K562 (cell line): ENCODE measurements around the gene TBRG4. TPM values are rescaled to one million over a fixed set of nuclear protein-coding genes. Genes with fewer than 3 reads are reported as not detected.

Experiments
- ATAC-seq: fragments of 200-7000 bp; cut with Tn5 transposase; 3 replicates; pipeline ENCODE4 v1.9.1; 2020; ENCODE audit warnings: moderate library complexity
- BruUV-seq: library from RNA; stranded (reverse); fragments of 400-500 nt; replicated peaks from 2 replicates; lab custom pipeline; 2021; lab: Mats Ljungman, UMichigan
- CTCF ChIA-PET: fragments of 300-600 bp; formaldehyde crosslinking; extraction: SDS; loops from one replicate; lab custom pipeline; 2021; ENCODE audit warnings: low intra/inter-chr PET ratio; lab: Yijun Ruan, JAX
- POLR2A ChIA-PET: fragments of 300-600, 350-650 bp; sonication (Branson Sonifier 250); formaldehyde crosslinking; extraction: SDS; loops from one replicate; lab custom pipeline; 2021; ENCODE audit warnings: antibody characterized with exemption, inconsistent platforms; lab: Yijun Ruan, JAX
- DNase-seq, 4 experiments: peaks; one replicate each; pipeline versions ENCODE4 v3.0.0 to v3.0.0-alpha.2; 2011 to 2018; ENCODE audit warnings: low spot score in 3 of 4, mixed read lengths in 3 of 4; ENCODE audit errors: extremely low read depth in 1 of 4
- FAIRE-seq: peaks from 2 replicates; lab custom pipeline; 2011; peaks lifted over from hg19 to GRCh38; lab: Jason Lieb, UNC
- H2AFZ ChIP-seq: 2 replicates; pipeline ENCODE4 v1.6.0; 2011; ENCODE audit warnings: low read depth, low read length, control low read depth, inconsistent platforms
- H3K27ac ChIP-seq: fragments of 200-600 bp; 3 replicates; pipeline ENCODE4 v1.8.0; 2011; ENCODE audit warnings: low read depth, mild to moderate bottlenecking, control low read depth, inconsistent platforms, low read length, moderate library complexity, mixed read lengths; ENCODE audit errors: extremely low read depth
- H3K27me3 ChIP-seq, 2 experiments: fragments of 300-600 bp in 1 of 2; 2 replicates in 1 of 2; 3 replicates in 1 of 2; pipeline versions ENCODE4 v1.6.0 to v1.8.0; 2011; ENCODE audit warnings: inconsistent platforms in 2 of 2, low read length in 2 of 2, mild to moderate bottlenecking in 1 of 2, mixed read lengths in 1 of 2, moderate library complexity in 1 of 2; ENCODE audit not compliant: control insufficient read depth in 2 of 2, insufficient read depth in 2 of 2
- H3K36me3 ChIP-seq: fragments of 300-600 bp; 3 replicates; pipeline ENCODE4 v1.8.0; 2011; ENCODE audit warnings: mild to moderate bottlenecking, low read length, inconsistent platforms; ENCODE audit not compliant: control insufficient read depth, insufficient read depth
- H3K4me1 ChIP-seq, 2 experiments: fragments of 200-600 bp in 1 of 2; replicated peaks in 1 of 2; 2 replicates in 1 of 2; 3 replicates in 1 of 2; pipeline versions ENCODE4 v1.5.1 to v1.8.0; 2011; ENCODE audit warnings: inconsistent platforms in 2 of 2, low read length in 2 of 2, mild to moderate bottlenecking in 1 of 2, mixed read lengths in 1 of 2, moderate library complexity in 1 of 2; ENCODE audit not compliant: control insufficient read depth in 2 of 2, insufficient read depth in 2 of 2
- H3K4me2 ChIP-seq: 2 replicates; pipeline ENCODE4 v1.6.1; 2011; ENCODE audit warnings: low read length, control low read depth, inconsistent platforms, mixed read lengths; ENCODE audit not compliant: insufficient read depth
- H3K4me3 ChIP-seq: fragments of 200-600 bp; sonication (generic), shearing (Covaris generic); 2 replicates; pipeline ENCODE4 v1.5.1; 2016; ENCODE audit warnings: control low read depth, inconsistent platforms
- H3K79me2 ChIP-seq: fragments of 200-600 bp; 3 replicates; pipeline ENCODE4 v1.8.0; 2011; ENCODE audit warnings: low read length, inconsistent platforms; ENCODE audit not compliant: control insufficient read depth, insufficient read depth
- H3K9ac ChIP-seq, 2 experiments: 2 replicates each; pipeline versions ENCODE4 v1.6.0 to v1.6.1; 2011; ENCODE audit warnings: low read depth in 2 of 2, low read length in 2 of 2, control low read depth in 1 of 2, inconsistent platforms in 1 of 2, mild to moderate bottlenecking in 1 of 2, mixed read lengths in 1 of 2; ENCODE audit not compliant: insufficient read depth in 1 of 2
- H3K9me1 ChIP-seq: one replicate; pipeline ENCODE4 v1.6.0; 2011; ENCODE audit warnings: inconsistent platforms, mild to moderate bottlenecking, low read length, moderate library complexity; ENCODE audit not compliant: control insufficient read depth, insufficient read depth
- H3K9me3 ChIP-seq: replicated peaks from 2 replicates; pipeline ENCODE4 v1.5.1; 2011; ENCODE audit warnings: low read depth, low read length, inconsistent platforms; ENCODE audit not compliant: control insufficient read depth, insufficient read depth
- H4K20me1 ChIP-seq: replicated peaks from 2 replicates; pipeline ENCODE4 v1.6.1; 2011; ENCODE audit warnings: low read length, inconsistent platforms, mixed read lengths; ENCODE audit not compliant: control insufficient read depth, insufficient read depth
- NRF1 ChIP-seq, 2 experiments: fragments of 450-650 bp; IDR thresholded peaks in 1 of 2; conservative IDR thresholded peaks in 1 of 2; 2 replicates each; pipeline ENCODE4 v1.6.1; 2014; ENCODE audit warnings: mild to moderate bottlenecking in 2 of 2
- RBFOX2 ChIP-seq: fragments of 200-400 bp; formaldehyde crosslinking; IDR thresholded peaks from 2 replicates; pipeline ENCODE4 v1.6.1; 2017; ENCODE audit warnings: low read depth, mild to moderate bottlenecking, low read length, moderate library complexity
- WGBS: fragments of 100-300 bp; shearing (Covaris generic); methylation state at CpG from one replicate; pipeline ENCODE4 v1.1.6; 2016; ENCODE audit warnings: low coverage, mixed read lengths; ENCODE audit not compliant: insufficient coverage; ENCODE audit errors: missing lambda C conversion rate; 5-methylcytosine and 5-hydroxymethylcytosine counted together
- in situ Hi-C: fragments of 300-500 bp; cut with MboI; formaldehyde crosslinking; loops from 4 replicates; pipeline ENCODE4 v1.15.0; 2018; ENCODE audit warnings: inconsistent platforms, mixed read lengths
- intact Hi-C: fragments of 100-400 bp; cut with micrococcal nuclease; formaldehyde crosslinking; loops from 2 replicates; pipeline ENCODE4 v1.14.2; 2022
- polyA plus RNA-seq, 8 experiments: library from polyadenylated mRNA; depleted of rRNA in 4 of 8; stranded (reverse) in 5 of 8; unstranded in 3 of 8; fragments of >200 nt; fragmentation: Nextera tagmentation in 2 of 8; fragmentation: Illumina TruSeq in 1 of 8; extraction: Ambion mirVana in 2 of 8; extraction: Trizol in 1 of 8; gene quantifications; 2 replicates each; pipeline versions ENCODE4 v1.2.1 to v1.2.3, GENCODE V29; 2011 to 2014; ENCODE audit warnings: inconsistent platforms in 1 of 8, missing spikeins in 1 of 8
- total RNA-seq, 7 experiments: library from RNA; depleted of rRNA in 6 of 7; stranded (reverse); fragments of >200 nt in 6 of 7; fragmentation: Illumina TruSeq in 2 of 7; extraction: Trizol in 2 of 7; gene quantifications; 2 replicates each; pipeline versions ENCODE4 v1.2.1 to v1.2.3, GENCODE V29; 2011 to 2021; ENCODE audit warnings: low replicate concordance in 1 of 7
- TF ChIP-seq, protein P1 (sequence below): fragments of 150-350 bp; IDR thresholded peaks from 2 replicates; pipeline ENCODE4 v1.6.1; 2014; ENCODE audit warnings: low read depth, mild to moderate bottlenecking, low read length, borderline replicate concordance

TBRG4 gene
- total and polyA plus RNA-seq, 9 of the 15 experiments (the other 6 are each of a cell fraction or from before 2014, with no cell fraction given), result 11.2 to 322 (median 216) TPM

GRCh38 chr7:45108863-45109262 lies 2.6 kb downstream of the TBRG4 start:
- 65% methylated on average over 8 of the region's 8 CpGs for WGBS
- H3K27me3 ChIP-seq, result no peaks in the 10 kb centered on the region
- peak overlapping the region; percentile 22; the same call in 1 of the 2 replicates for H3K4me3 ChIP-seq
- TF ChIP-seq, protein P1, sequence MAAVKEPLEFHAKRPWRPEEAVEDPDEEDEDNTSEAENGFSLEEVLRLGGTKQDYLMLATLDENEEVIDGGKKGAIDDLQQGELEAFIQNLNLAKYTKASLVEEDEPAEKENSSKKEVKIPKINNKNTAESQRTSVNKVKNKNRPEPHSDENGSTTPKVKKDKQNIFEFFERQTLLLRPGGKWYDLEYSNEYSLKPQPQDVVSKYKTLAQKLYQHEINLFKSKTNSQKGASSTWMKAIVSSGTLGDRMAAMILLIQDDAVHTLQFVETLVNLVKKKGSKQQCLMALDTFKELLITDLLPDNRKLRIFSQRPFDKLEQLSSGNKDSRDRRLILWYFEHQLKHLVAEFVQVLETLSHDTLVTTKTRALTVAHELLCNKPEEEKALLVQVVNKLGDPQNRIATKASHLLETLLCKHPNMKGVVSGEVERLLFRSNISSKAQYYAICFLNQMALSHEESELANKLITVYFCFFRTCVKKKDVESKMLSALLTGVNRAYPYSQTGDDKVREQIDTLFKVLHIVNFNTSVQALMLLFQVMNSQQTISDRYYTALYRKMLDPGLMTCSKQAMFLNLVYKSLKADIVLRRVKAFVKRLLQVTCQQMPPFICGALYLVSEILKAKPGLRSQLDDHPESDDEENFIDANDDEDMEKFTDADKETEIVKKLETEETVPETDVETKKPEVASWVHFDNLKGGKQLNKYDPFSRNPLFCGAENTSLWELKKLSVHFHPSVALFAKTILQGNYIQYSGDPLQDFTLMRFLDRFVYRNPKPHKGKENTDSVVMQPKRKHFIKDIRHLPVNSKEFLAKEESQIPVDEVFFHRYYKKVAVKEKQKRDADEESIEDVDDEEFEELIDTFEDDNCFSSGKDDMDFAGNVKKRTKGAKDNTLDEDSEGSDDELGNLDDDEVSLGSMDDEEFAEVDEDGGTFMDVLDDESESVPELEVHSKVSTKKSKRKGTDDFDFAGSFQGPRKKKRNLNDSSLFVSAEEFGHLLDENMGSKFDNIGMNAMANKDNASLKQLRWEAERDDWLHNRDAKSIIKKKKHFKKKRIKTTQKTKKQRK, result no peak
- no peak for TF ChIP-seq NRF1 (conservative IDR thresholded peaks at IDR 0.05 in 1 of 2, IDR thresholded peaks at IDR 0.05 in 1 of 2)
- TF ChIP-seq RBFOX2, result peak; percentile 42; the same call in 1 of the 2 replicates
- CTCF ChIA-PET, result no interaction called here
- no peak for DNase-seq
- H3K27ac ChIP-seq, result no peak overlapping the region
- no peak for ATAC-seq
- POLR2A ChIA-PET, result interaction anchor here (0.6 to 0.9 kb wide), 3 partner anchors 9 to 851 kb away, joined by 3 to 4 read pairs (median 3); no protein-coding TSS in a partner anchor
- H4K20me1 ChIP-seq, result peaks cover 40% of the 10 kb centered on the region
- H3K9me1 ChIP-seq, result no peaks in the 10 kb centered on the region
- intact Hi-C loops, result no loop called here
- H3K4me2 ChIP-seq, result peak overlapping the region; percentile 67
- no peaks in the 10 kb centered on the region for H3K9me3 ChIP-seq
- H2AFZ ChIP-seq, result no peak overlapping the region
- peaks cover 61% of the 10 kb centered on the region for H3K36me3 ChIP-seq
- no peak for FAIRE-seq
- no TSS peak for BruUV-seq
- peak overlapping the region; percentile 36 to 88 for H3K9ac ChIP-seq
- H3K79me2 ChIP-seq, result peaks cover 83% of the 10 kb centered on the region
- H3K4me1 ChIP-seq, result peaks cover 24 to 25% of the 10 kb centered on the region in 2 experiments; a peak in 4 of 5 replicates
- in situ Hi-C loops, result no loop called here
